GM18867 (cell line): ENCODE measurements around the gene LIN37.
"Not testable (repeated sequence)": the region's sequence is repeated elsewhere in the genome, so short reads cannot be mapped to it uniquely, and the experiment has no call there.

Experiments used
- ATAC-seq: cut with Tn5 transposase; IDR thresholded peaks from one replicate; pipeline ENCODE4 v1.9.1; 2021; ENCODE audit warnings: mild to moderate bottlenecking, moderate library complexity; ENCODE audit not compliant: unreplicated experiment

Gene LIN37

GRCh38 chr19:35719402-35720162, 28.8 kb upstream of the LIN37 start:
- no peak for ATAC-seq

DNA sequence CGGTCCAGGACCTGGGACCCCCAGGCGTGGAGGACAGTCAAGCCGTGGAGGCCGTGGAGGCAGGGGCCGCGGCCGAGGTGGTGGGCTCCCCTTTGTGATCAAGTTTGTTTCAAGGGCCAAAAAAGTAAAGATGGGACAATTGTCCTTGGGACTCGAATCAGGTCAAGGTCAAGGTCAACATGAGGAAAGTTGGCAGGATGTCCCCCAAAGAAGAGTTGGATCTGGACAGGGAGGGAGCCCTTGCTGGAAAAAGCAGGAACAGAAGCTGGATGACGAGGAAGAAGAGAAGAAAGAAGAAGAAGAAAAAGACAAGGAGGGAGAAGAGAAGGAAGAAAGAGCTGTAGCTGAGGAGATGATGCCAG, 28.2 kb upstream of the LIN37 start:
- no peak for ATAC-seq

GRCh38 chr19:35720648-35721047, 27.7 kb upstream of the LIN37 start:
- no peak for ATAC-seq

GRCh38 chr19:35721374-35721773, 27.0 kb upstream of the LIN37 start:
- no peak for ATAC-seq

GRCh38 chr19:35722461-35722860, 25.9 kb upstream of the LIN37 start:
- ATAC-seq = no peak

- ATAC-seq = no peak
These were observed 25.5 kb upstream of the LIN37 start for GRCh38 chr19:35722897-35723296.

GRCh38 chr19:35723671-35724070, 24.7 kb upstream of the LIN37 start:
- no peak for ATAC-seq

DNA sequence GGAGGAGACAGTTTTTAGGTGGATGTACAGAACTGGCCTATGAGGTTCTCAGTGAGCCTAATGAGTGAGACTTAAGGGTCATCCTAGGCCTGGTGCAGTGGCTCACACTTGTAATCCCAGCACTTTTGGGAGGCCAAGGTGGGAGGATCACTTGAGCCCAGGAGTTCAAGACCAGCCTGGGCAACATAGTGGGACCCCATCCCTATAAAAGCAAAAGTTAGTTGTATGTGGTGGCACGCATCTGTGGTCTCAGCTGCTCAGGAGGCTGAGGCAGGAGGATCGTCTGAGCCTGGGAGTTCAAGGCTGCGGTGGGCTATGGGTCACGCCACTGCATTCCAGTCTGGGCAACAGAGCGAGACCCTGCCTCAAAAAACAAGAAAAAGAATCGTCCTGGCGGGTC, 24.2 kb upstream of the LIN37 start:
- ATAC-seq = not testable (repeated sequence)

GRCh38 chr19:35724560-35724959, 23.8 kb upstream of the LIN37 start:
- ATAC-seq = no peak

DNA sequence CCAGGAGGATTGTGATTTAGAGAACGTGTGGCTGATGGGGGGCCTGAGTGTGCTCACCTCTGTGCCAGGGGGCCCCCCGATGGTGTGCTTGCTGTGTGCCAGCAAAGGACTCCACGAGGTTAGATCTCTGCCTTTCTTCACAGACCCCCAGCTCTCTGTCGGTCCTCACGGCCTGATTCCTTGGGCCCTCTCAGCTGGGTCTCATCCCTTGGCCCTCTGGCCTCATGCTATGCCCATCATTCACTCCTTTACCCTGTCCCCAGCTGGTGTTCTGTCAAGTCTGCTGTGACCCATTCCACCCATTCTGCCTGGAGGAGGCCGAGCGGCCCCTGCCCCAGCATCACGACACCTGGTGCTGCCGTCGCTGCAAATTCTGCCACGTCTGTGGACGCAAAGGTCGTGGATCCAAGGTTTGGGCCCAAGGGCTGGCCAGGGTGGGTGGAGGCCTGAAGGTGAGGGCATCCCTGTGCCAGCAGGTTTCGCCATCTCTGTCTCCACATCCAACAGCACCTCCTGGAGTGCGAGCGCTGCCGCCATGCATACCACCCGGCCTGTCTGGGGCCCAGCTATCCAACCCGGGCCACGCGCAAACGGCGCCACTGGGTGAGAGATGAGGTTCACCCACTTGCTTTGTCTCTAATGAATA, 23.0 kb upstream of the LIN37 start:
- no peak for ATAC-seq

- no peak for ATAC-seq
These were observed 21.1 kb upstream of the LIN37 start for GRCh38 chr19:35727053-35727955.

DNA sequence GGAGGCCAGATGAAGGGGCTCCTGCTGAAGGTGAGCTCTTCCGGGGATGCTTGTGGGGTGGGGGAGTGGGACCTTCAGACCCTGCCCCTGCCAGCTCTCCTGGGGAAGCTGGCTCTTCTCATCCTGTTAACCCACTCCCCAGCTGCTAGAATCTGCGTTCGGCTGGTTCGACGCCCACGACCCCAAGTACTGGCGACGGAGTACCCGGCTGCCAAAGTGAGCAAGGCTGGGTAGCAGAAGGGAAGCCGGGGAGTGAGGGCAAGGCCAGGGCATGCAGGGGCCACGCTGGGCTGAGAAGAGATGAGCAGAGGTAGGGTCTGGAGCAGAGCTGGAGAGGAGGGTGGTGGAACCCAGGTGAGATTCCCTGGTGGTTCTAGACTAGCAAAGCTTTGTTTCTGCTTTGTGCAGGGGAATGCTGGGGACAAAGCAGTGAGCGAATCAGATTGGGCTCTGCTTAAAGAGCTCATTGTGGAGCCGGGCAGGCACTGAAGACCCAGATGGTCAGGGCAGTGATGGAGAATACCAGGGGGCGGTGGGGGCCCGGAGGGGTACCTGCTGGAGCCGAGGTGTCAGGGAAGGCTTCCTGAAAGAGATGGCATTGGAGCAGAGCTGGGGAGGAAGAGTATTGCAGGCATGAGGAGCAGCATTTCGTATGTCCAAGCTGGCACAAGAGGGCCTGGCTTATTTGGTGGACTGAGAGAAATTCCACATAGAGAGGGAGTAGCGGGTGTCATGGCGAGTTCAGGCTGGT, 20.2 kb upstream of the LIN37 start:
- ATAC-seq = no peak

GRCh38 chr19:35729021-35729420, 19.4 kb upstream of the LIN37 start:
- no peak for ATAC-seq

DNA sequence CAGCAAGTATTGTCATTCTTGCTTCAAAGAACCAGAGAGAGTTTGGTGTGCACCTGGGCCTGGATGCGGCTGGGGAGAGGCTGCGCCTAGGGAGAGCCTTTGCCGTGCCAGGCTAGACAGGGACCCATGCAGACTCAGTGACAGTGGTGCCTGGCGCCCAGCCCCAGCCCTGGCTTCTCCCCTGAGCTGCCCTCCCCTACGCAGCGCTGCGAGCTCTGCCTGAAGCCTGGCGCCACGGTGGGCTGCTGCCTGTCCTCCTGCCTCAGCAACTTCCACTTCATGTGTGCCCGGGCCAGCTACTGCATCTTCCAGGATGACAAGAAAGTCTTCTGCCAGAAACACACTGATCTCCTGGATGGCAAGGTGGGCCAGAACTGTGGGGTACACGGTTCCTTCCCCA, 18.6 kb upstream of the LIN37 start:
- ATAC-seq = no peak

GRCh38 chr19:35730326-35730725, 18.1 kb upstream of the LIN37 start:
- no peak for ATAC-seq

GRCh38 chr19:35731353-35731752, 17.0 kb upstream of the LIN37 start:
- no peak for ATAC-seq

- ATAC-seq = no peak
These were observed 16.5 kb upstream of the LIN37 start for GRCh38 chr19:35731779-35732405.

- no peak for ATAC-seq
These were observed 15.7 kb upstream of the LIN37 start for GRCh38 chr19:35732540-35733179.

- ATAC-seq = no peak
These were observed 14.9 kb upstream of the LIN37 start for GRCh38 chr19:35733180-35734125.
